Right lobe of liver (tissue), 6 donors: Measurements from ENCODE around the gene EXOC3. TPM values are rescaled to one million over a fixed set of nuclear protein-coding genes. Genes with fewer than 3 reads are reported as not detected.

Experiments used
- ATAC-seq, 4 donors: fragments of 200-7000 bp; cut with Tn5 transposase; one replicate each; pipeline ENCODE4 v1.9.1; 2020; ENCODE audit warnings: mild to moderate bottlenecking in 4 of 4, moderate library complexity in 4 of 4
- DNase-seq, 3 donors: peaks; one replicate each; pipeline ENCODE4 v3.0.0-alpha.2; 2020
- H3K27ac ChIP-seq, 3 donors: fragments of 200-600 bp; one replicate each; pipeline ENCODE4 v1.8.0; 2022
- H3K27me3 ChIP-seq, 2 donors: fragments of 200-600 bp; one replicate each; pipeline ENCODE4 v1.8.0; 2022
- H3K36me3 ChIP-seq, 4 donors: fragments of 200-600 bp; sonication (generic) in 1 of 4; one replicate each; pipeline versions ENCODE4 v1.5.1 to v1.8.0; 2017 to 2022; ENCODE audit warnings: control low read depth in 1 of 4
- H3K4me1 ChIP-seq, 4 donors: fragments of 200-600 bp; sonication (generic) in 1 of 4; one replicate each; pipeline versions ENCODE4 v1.5.1 to v1.8.0; 2017 to 2022; ENCODE audit warnings: control low read depth in 1 of 4
- H3K4me3 ChIP-seq, 3 donors: fragments of 200-600 bp; one replicate each; pipeline ENCODE4 v1.8.0; 2022
- H3K9me3 ChIP-seq, 4 donors: fragments of 200-600 bp; sonication (generic) in 1 of 4; one replicate each; pipeline versions ENCODE4 v1.5.1 to v1.8.0; 2017 to 2022; ENCODE audit warnings: control low read depth in 1 of 4
- POLR2A ChIP-seq: fragments of 450-650 bp; IDR thresholded peaks from one replicate; pipeline ENCODE4 v1.6.1; 2017; ENCODE audit warnings: antibody characterized with exemption, mild to moderate bottlenecking
- WGBS: methylation state at CpG from one replicate; pipeline ENCODE4 v1.1.6; 2018; ENCODE audit warnings: low coverage, low lambda C conversion rate; ENCODE audit not compliant: insufficient coverage; ENCODE audit errors: missing lambda C conversion rate; 5-methylcytosine and 5-hydroxymethylcytosine counted together
- intact Hi-C, 2 donors: fragments of 100-400 bp; cut with DNase I; formaldehyde crosslinking; loops; one replicate each; pipeline versions ENCODE4 v1.11.2 to v1.14.1; 2022
- total RNA-seq, 6 experiments: library from RNA; depleted of rRNA in 2 of 6; stranded (reverse); fragments of >200 nt in 2 of 6; fragmentation: NEBNext Ultra II Directional in 3 of 6; extraction: Animal tissue kit (Norgen Biotek cat#: 25700) in 3 of 6; gene quantifications; one replicate each; pipeline versions ENCODE4 v1.1.0 to v1.2.4, GENCODE V29; 2016 to 2023
- TF ChIP-seq, protein P1 (sequence below), 4 donors: fragments of 200-600 bp in 3 of 4; fragments of 450-650 bp in 1 of 4; IDR thresholded peaks; one replicate each; pipeline versions ENCODE4 v1.5.1 to v1.8.0; 2016 to 2022; ENCODE audit warnings: antibody characterized with exemption in 4 of 4, mild to moderate bottlenecking in 2 of 4
- donor health status: DM: no; HTN: yes; CAD: no.
- donor health status: DM: no; HTN: no; CAD: no.
- donor health status: DM: no; HTN: no; CAD: no.
- donor health status: DM: no; HTN: yes; CAD: no.
- donor health status: DM: no; HTN: yes; CAD: no.

EXOC3 gene
- total RNA-seq, 6 experiments from 2014 or later, result 14.6 to 24.3 (median 20.0) TPM

DNA sequence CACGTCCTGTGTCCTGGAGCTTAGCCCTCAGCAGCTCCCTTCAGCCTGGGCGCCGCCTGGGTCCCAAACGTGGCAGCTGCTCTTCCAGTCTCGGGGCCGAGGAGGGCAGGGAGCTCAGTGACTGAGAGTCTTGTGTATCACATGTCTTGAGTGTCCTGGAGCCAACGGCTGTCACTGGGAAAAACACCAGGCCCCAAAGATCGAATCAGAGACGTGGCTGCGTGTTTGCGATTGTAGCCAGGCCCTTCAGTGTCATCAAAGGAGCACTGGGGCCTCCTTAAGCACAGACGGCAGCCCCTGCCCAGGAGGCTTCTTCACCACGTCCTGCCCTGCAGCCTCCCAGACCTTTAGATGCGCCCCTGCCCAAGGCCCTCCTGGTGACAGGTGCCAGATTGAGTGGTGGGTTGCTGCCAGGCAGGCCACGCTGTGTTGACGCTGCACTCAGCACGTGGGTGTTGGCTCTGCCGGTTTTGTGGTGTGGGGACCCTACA is 5.7 kb upstream of the EXOC3 start:
- WGBS, result 64% methylated on average over 7 of the region's 18 CpGs
- Histone ChIP-seq H3K27ac (no peak overlapping the region), H3K9me3 (no peaks in the 10 kb centered on the region), H3K36me3 (no peaks in the 10 kb centered on the region), H3K27me3 (no peaks in the 10 kb centered on the region), H3K4me1 (peaks cover 0 to 6% (median 3%) of the 10 kb centered on the region in 4 donors), H3K4me3 (no peak overlapping the region)
- intact Hi-C loops, result no loop called here
- ATAC-seq, result no peak
- TF ChIP-seq, protein P1, sequence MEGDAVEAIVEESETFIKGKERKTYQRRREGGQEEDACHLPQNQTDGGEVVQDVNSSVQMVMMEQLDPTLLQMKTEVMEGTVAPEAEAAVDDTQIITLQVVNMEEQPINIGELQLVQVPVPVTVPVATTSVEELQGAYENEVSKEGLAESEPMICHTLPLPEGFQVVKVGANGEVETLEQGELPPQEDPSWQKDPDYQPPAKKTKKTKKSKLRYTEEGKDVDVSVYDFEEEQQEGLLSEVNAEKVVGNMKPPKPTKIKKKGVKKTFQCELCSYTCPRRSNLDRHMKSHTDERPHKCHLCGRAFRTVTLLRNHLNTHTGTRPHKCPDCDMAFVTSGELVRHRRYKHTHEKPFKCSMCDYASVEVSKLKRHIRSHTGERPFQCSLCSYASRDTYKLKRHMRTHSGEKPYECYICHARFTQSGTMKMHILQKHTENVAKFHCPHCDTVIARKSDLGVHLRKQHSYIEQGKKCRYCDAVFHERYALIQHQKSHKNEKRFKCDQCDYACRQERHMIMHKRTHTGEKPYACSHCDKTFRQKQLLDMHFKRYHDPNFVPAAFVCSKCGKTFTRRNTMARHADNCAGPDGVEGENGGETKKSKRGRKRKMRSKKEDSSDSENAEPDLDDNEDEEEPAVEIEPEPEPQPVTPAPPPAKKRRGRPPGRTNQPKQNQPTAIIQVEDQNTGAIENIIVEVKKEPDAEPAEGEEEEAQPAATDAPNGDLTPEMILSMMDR (IDR thresholded peaks at IDR 0.05), result no peak
- TF ChIP-seq POLR2A, result no peak
- no peak for DNase-seq

GRCh38 chr5:438481-438981 is 4.4 kb upstream of the EXOC3 start:
- WGBS, result no CpG with 5 or more reads among the region's 14 CpGs
- Histone ChIP-seq H3K27me3 (no peaks in the 10 kb centered on the region), H3K36me3 (no peaks in the 10 kb centered on the region), H3K4me3 (no peak overlapping the region), H3K27ac (no peak overlapping the region), H3K4me1 (peaks cover 0 to 7% (median 3%) of the 10 kb centered on the region in 4 donors), H3K9me3 (no peaks in the 10 kb centered on the region)
- DNase-seq (peak in 1 of 3 donors; percentile 37), ATAC-seq (no peak)
- intact Hi-C loops, result no loop called here
- no peak for TF ChIP-seq POLR2A
- TF ChIP-seq, protein P1 (IDR thresholded peaks at IDR 0.05), result no peak

DNA sequence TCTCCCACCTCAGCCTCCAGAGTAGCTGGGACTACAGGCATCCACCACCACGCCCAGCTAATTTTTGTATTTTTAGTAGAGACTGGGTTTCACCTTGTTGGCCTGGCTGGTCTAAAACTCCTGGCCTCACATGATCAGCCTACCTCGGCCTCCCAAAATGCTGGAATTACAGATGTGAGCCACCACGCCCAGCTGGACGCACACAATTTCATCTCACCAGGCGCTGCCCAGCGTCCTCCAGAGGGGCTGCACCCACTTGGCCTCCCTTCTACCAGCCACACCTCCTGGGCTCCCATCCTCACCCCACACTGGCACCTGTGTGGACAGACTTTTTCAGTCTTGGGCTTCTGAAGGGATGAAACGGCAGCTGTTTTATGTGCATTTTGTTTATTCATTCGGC is 3.8 kb upstream of the EXOC3 start:
- WGBS, result 76% methylated on average over 7 of the region's 8 CpGs
- no peak for TF ChIP-seq POLR2A
- TF ChIP-seq, protein P1 (IDR thresholded peaks at IDR 0.05), result no peak
- peak in 1 of 3 donors; percentile 25 for DNase-seq

DNA sequence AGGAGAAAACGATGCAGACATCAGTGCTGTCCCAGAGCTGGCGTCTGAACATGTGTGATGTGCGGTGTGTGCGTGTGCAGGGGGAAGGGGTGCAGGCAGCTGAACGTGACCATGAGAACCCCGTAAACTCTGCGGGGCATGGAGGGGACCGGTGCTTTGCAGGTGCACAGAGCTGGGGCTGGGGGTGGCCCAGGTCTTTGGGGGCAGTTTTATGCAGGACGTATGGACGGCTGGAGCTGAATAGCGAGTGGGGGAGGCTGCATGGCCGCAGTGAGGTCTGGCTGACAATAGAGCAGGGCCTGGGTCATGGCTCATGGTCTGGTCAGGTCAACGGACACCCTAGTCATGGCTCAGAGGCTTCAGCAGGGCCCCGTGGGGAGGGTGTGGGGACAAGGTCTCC is 3.3 kb upstream of the EXOC3 start:
- H3K4me1 ChIP-seq, result peaks cover 0 to 14% (median 6%) of the 10 kb centered on the region in 4 donors
- WGBS, result 72% methylated on average over 5 of the region's 14 CpGs
- H3K27ac ChIP-seq, result no peak overlapping the region
- DNase-seq (peak in 1 of 3 donors; percentile 41), ATAC-seq (no peak)
- no peak overlapping the region for H3K4me3 ChIP-seq
- H3K36me3 ChIP-seq, result no peaks in the 10 kb centered on the region
- TF ChIP-seq, protein P1 (IDR thresholded peaks at IDR 0.05), result no peak
- TF ChIP-seq POLR2A, result no peak
- intact Hi-C loops, result no loop called here
- no peaks in the 10 kb centered on the region for H3K9me3 ChIP-seq
- H3K27me3 ChIP-seq, result no peaks in the 10 kb centered on the region

More for the DNA sequence above, 3.8 kb upstream of the EXOC3 start:
- Histone ChIP-seq H3K27me3 (no peaks in the 10 kb centered on the region), H3K4me1 (peaks cover 0 to 11% (median 5%) of the 10 kb centered on the region in 4 donors), H3K9me3 (no peaks in the 10 kb centered on the region), H3K36me3 (no peaks in the 10 kb centered on the region), H3K4me3 (no peak overlapping the region), H3K27ac (no peak overlapping the region)
- intact Hi-C loops, result no loop called here
- no peak for ATAC-seq
